Measurements from ENCODE around the gene TMEM223. TPM values are rescaled to one million over a fixed set of nuclear protein-coding genes. Genes with fewer than 3 reads are reported as not detected.

The TMEM223 gene
- total RNA-seq, 3 donors from 2014 or later: 26.9 to 34.1 (median 29.8) TPM

GRCh38 chr11:62817129-62817528, 25.3 kb upstream of the TMEM223 start:
- Histone ChIP-seq H3K27ac (no peak overlapping the region), H3K36me3 (no peaks in the 10 kb centered on the region), H3K4me3 (no peak overlapping the region), H3K4me1 (no peaks in the 10 kb centered on the region), H3K27me3 (no peaks in the 10 kb centered on the region), H3K9me3 (no peaks in the 10 kb centered on the region)
- TF ChIP-seq CTCF (IDR thresholded peaks at IDR 0.05) (no peak), POLR2A (IDR thresholded peaks at IDR 0.05) (no peak), POLR2AphosphoS5 (IDR thresholded peaks at IDR 0.05) (no peak)
- no peak for DNase-seq (ENCODE audit: low spot score in 2 of 2)
- intact Hi-C loops (cut with DNase I; ENCODE audit: low total_unique reads): no loop called here

GRCh38 chr11:62816557-62816956, 24.8 kb upstream of the TMEM223 start:
- no peak overlapping the region for H3K4me3 ChIP-seq
- no peaks in the 10 kb centered on the region for H3K4me1 ChIP-seq
- H3K27me3 ChIP-seq: no peaks in the 10 kb centered on the region
- no peak for DNase-seq (ENCODE audit: low spot score in 2 of 2)
- TF ChIP-seq POLR2AphosphoS5 (IDR thresholded peaks at IDR 0.05) (no peak), CTCF (IDR thresholded peaks at IDR 0.05) (no peak), POLR2A (IDR thresholded peaks at IDR 0.05) (no peak)
- H3K36me3 ChIP-seq: no peaks in the 10 kb centered on the region
- no peak overlapping the region for H3K27ac ChIP-seq
- intact Hi-C loops (cut with DNase I; ENCODE audit: low total_unique reads): no loop called here
- no peaks in the 10 kb centered on the region for H3K9me3 ChIP-seq

DNA sequence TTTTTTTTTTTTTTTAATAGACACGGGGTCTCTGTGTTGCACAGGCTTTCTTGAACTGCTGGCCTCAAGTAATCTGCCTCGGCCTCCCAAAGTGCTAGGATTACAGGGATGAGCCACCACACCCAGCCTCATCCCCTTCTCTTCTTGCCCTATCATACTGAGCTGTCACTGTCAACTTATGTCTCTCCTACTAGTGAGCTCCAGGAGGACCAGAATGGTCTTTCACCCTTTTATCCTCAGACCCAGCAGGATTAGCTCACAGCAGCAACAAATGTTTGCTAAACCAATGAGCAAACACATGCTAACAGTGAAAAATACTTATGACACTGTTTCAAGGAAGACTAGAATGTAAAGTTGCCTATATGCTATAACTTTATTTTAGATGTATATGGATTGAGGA, 19.9 kb upstream of the TMEM223 start:
- Histone ChIP-seq H3K27me3 (no peaks in the 10 kb centered on the region), H3K9me3 (no peaks in the 10 kb centered on the region), H3K36me3 (no peaks in the 10 kb centered on the region), H3K4me1 (no peaks in the 10 kb centered on the region), H3K4me3 (no peak overlapping the region), H3K27ac (no peak overlapping the region)
- intact Hi-C loops (cut with DNase I; ENCODE audit: low total_unique reads): no loop called here
- no peak for DNase-seq (ENCODE audit: low spot score in 2 of 2)
- TF ChIP-seq POLR2A (IDR thresholded peaks at IDR 0.05): no peak
- TF ChIP-seq POLR2AphosphoS5 (IDR thresholded peaks at IDR 0.05): no peak
- TF ChIP-seq CTCF (IDR thresholded peaks at IDR 0.05): no peak

DNA sequence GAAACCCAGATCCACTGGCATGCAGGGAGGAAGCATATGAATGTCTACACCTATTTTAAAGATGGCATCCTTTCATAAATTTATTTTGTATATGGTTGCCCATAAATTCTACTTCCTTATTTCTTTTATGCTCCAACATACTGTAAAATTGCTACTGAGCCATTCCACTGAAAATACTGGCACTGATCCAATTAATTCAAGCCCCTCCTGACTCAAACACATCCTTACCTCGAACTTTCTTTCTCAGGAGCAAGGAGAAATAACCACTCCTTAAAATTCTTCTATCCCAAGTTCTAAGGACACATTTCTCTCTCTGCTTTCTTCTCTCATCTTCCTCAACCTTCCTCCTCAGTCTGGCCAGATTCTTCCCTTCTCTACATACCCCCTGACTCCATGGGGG, 18.9 kb upstream of the TMEM223 start:
- H3K9me3 ChIP-seq: no peaks in the 10 kb centered on the region
- H3K36me3 ChIP-seq: no peaks in the 10 kb centered on the region
- TF ChIP-seq POLR2A (IDR thresholded peaks at IDR 0.05) (no peak), POLR2AphosphoS5 (IDR thresholded peaks at IDR 0.05) (no peak), CTCF (IDR thresholded peaks at IDR 0.05) (no peak)
- H3K27me3 ChIP-seq: no peaks in the 10 kb centered on the region
- no peak for DNase-seq (ENCODE audit: low spot score in 2 of 2)
- intact Hi-C loops (cut with DNase I; ENCODE audit: low total_unique reads): no loop called here
- H3K4me1 ChIP-seq: no peaks in the 10 kb centered on the region
- no peak overlapping the region for H3K27ac ChIP-seq
- no peak overlapping the region for H3K4me3 ChIP-seq

DNA sequence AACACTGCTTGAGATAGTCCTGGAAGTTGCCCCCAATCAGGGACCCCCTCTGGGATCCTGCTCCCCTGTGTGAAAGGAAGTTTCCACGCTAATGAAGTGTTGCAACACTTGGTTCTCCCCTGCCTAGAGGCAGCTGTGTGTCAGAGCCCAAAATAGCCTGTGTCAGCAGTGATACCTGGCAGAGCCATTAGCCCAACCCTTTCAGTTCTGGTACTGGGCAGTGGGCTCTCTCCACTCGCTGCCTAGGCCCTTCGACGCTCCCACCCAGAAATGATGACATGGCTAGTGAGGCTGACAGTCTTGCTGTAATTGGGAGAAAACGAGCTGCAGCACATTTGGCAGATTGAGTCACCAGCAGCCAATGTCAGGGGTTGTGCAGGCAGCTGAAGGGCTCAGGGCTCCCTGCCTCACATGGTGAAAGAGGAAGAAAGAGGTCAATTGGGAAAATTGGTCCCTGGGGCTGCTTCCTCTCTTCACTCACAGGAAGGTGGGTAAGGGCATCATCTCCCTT, 14.9 kb upstream of the TMEM223 start:
- Histone ChIP-seq H3K27me3 (no peaks in the 10 kb centered on the region), H3K4me1 (no peaks in the 10 kb centered on the region), H3K27ac (peak overlapping the region; percentile 95), H3K36me3 (no peaks in the 10 kb centered on the region), H3K9me3 (no peaks in the 10 kb centered on the region), H3K4me3 (no peak overlapping the region)
- no peak for DNase-seq (ENCODE audit: low spot score in 2 of 2)
- intact Hi-C loops (cut with DNase I; ENCODE audit: low total_unique reads): no loop called here
- no peak for TF ChIP-seq POLR2A (IDR thresholded peaks at IDR 0.05)
- no peak for TF ChIP-seq CTCF (IDR thresholded peaks at IDR 0.05)
- TF ChIP-seq POLR2AphosphoS5 (IDR thresholded peaks at IDR 0.05): peak in 1 of 3 donors; percentile 18
